ENCODE results near the gene EP400. TPM values are rescaled to one million over a fixed set of nuclear protein-coding genes. Genes with fewer than 3 reads are reported as not detected.

The EP400 gene
- total RNA-seq, 1 donor from 2014 or later, result 85.8 TPM

- H3K27me3 Mint-ChIP-seq (ENCODE audit: unreplicated experiment), result peaks cover 9% of the 10 kb centered on the region
- H3K4me3 Mint-ChIP-seq (ENCODE audit: unreplicated experiment), result no peak overlapping the region
- H3K27ac Mint-ChIP-seq (ENCODE audit: unreplicated experiment), result peak overlapping the region; percentile 98
- no peak for TF ChIP-seq CTCF (IDR thresholded peaks at IDR 0.05; ENCODE audit: partially characterized antibody, unreplicated experiment)
- no peak for DNase-seq
- H3K4me1 Mint-ChIP-seq (ENCODE audit: low read depth, unreplicated experiment), result peaks cover 44% of the 10 kb centered on the region
- peaks cover 9% of the 10 kb centered on the region for H3K9me3 Mint-ChIP-seq (ENCODE audit: unreplicated experiment)
- H3K36me3 Mint-ChIP-seq (ENCODE audit: unreplicated experiment), result peaks cover 6% of the 10 kb centered on the region
Measured at GRCh38 chr12:131988054-131988796, 38.5 kb downstream of the EP400 start.

- Mint-ChIP-seq H3K27ac (ENCODE audit: unreplicated experiment) (peak overlapping the region; percentile 98), H3K4me3 (ENCODE audit: unreplicated experiment) (peak overlapping the region; percentile 15), H3K9me3 (ENCODE audit: unreplicated experiment) (peaks cover 11% of the 10 kb centered on the region), H3K36me3 (ENCODE audit: unreplicated experiment) (peaks cover 13% of the 10 kb centered on the region), H3K4me1 (ENCODE audit: low read depth, unreplicated experiment) (peaks cover 46% of the 10 kb centered on the region), H3K27me3 (ENCODE audit: unreplicated experiment) (peaks cover 9% of the 10 kb centered on the region)
- no peak for DNase-seq
- no peak for TF ChIP-seq CTCF (IDR thresholded peaks at IDR 0.05; ENCODE audit: partially characterized antibody, unreplicated experiment)
Measured at GRCh38 chr12:131989021-131989420, 39.3 kb downstream of the EP400 start.

GRCh38 chr12:131990066-131990979 is 40.6 kb downstream of the EP400 start:
- TF ChIP-seq CTCF (IDR thresholded peaks at IDR 0.05; ENCODE audit: partially characterized antibody, unreplicated experiment), result no peak
- Mint-ChIP-seq H3K4me1 (ENCODE audit: low read depth, unreplicated experiment) (peaks cover 46% of the 10 kb centered on the region), H3K27ac (ENCODE audit: unreplicated experiment) (peak overlapping the region; percentile 98), H3K36me3 (ENCODE audit: unreplicated experiment) (peaks cover 21% of the 10 kb centered on the region), H3K27me3 (ENCODE audit: unreplicated experiment) (peaks cover 12% of the 10 kb centered on the region), H3K4me3 (ENCODE audit: unreplicated experiment) (peak overlapping the region; percentile 79), H3K9me3 (ENCODE audit: unreplicated experiment) (peaks cover 11% of the 10 kb centered on the region)
- no peak for DNase-seq

GRCh38 chr12:131990980-131991305 is 41.2 kb downstream of the EP400 start:
- H3K4me3 Mint-ChIP-seq (ENCODE audit: unreplicated experiment), result peak overlapping the region; percentile 63
- no peak for TF ChIP-seq CTCF (IDR thresholded peaks at IDR 0.05; ENCODE audit: partially characterized antibody, unreplicated experiment)
- H3K36me3 Mint-ChIP-seq (ENCODE audit: unreplicated experiment), result peaks cover 21% of the 10 kb centered on the region
- H3K9me3 Mint-ChIP-seq (ENCODE audit: unreplicated experiment), result peaks cover 11% of the 10 kb centered on the region
- peaks cover 12% of the 10 kb centered on the region for H3K27me3 Mint-ChIP-seq (ENCODE audit: unreplicated experiment)
- H3K27ac Mint-ChIP-seq (ENCODE audit: unreplicated experiment), result peak overlapping the region; percentile 98
- DNase-seq, result no peak
- peaks cover 46% of the 10 kb centered on the region for H3K4me1 Mint-ChIP-seq (ENCODE audit: low read depth, unreplicated experiment)
